AG04450 (cell line): ENCODE measurements around the gene MYPOP. TPM values are rescaled to one million over a fixed set of nuclear protein-coding genes. Genes with fewer than 3 reads are reported as not detected.
"Not testable (repeated sequence)": the region's sequence is repeated elsewhere in the genome, so short reads cannot be mapped to it uniquely, and the experiment has no call there.

Experiments used
- CTCF ChIA-PET: fragments of 300-600, 350-600 bp; formaldehyde crosslinking; extraction: SDS; loops from one replicate; lab custom pipeline; 2022; ENCODE audit warnings: antibody characterized with exemption, inconsistent platforms; lab: Charles Lee
- POLR2A ChIA-PET: fragments of 350-600 bp; formaldehyde crosslinking; extraction: SDS; loops from one replicate; lab custom pipeline; 2021; ENCODE audit warnings: antibody characterized with exemption, inconsistent platforms; lab: Yijun Ruan, JAX
- DNase-seq: peaks from one replicate; pipeline ENCODE4 v3.0.0-alpha.2; 2011; ENCODE audit warnings: low read depth, low spot score
- H3K27ac ChIP-seq: one replicate; pipeline ENCODE4 v1.5.1; 2012; ENCODE audit warnings: low read depth, low read length, control low read depth
- H3K27me3 ChIP-seq: one replicate; pipeline ENCODE4 v1.6.0; 2012; ENCODE audit warnings: low read length; ENCODE audit not compliant: control insufficient read depth, insufficient read depth
- H3K4me3 ChIP-seq: 2 replicates; pipeline ENCODE4 v1.5.1; 2011; ENCODE audit warnings: mild to moderate bottlenecking, low read depth, low read length, control low read depth
- H3K9me3 ChIP-seq: 2 replicates; pipeline ENCODE4 v1.5.1; 2012; ENCODE audit warnings: low read length; ENCODE audit not compliant: control insufficient read depth, insufficient read depth
- CTCF ChIP-seq: IDR thresholded peaks from 2 replicates; pipeline ENCODE4 v1.5.1; 2011; ENCODE audit warnings: low read depth, low read length, control low read depth, inconsistent platforms
- polyA plus RNA-seq: library from polyadenylated mRNA; depleted of rRNA; stranded (reverse); fragments of >200 nt; gene quantifications from 2 replicates; pipeline ENCODE4 v1.2.3, GENCODE V29; 2011

Gene MYPOP
- polyA plus RNA-seq, 1 experiment, result 1.4 TPM

- Histone ChIP-seq H3K4me3 (no peak overlapping the region), H3K9me3 (no peaks in the 10 kb centered on the region; the same call in 1 of the 2 replicates), H3K27me3 (peaks cover 8% of the 10 kb centered on the region), H3K27ac (no peak overlapping the region)
- TF ChIP-seq CTCF, result no peak
- ChIA-PET POLR2A (no interaction called here), CTCF (no interaction called here)
- no peak for DNase-seq
Measured at GRCh38 chr19:45872095-45872919, 30.1 kb downstream of the MYPOP start.

GRCh38 chr19:45870798-45871197 is 31.6 kb downstream of the MYPOP start:
- CTCF ChIA-PET, result interaction anchor here (0.9 kb wide), 1 partner anchor 9 kb away, joined by 3 read pairs; no protein-coding TSS in a partner anchor
- no peak for DNase-seq
- no peak for TF ChIP-seq CTCF

GRCh38 chr19:45867241-45867640 is 35.2 kb downstream of the MYPOP start:
- DNase-seq, H3K4me3 ChIP-seq, CTCF ChIA-PET, H3K9me3 ChIP-seq, POLR2A ChIA-PET, H3K27ac ChIP-seq: not testable (repeated sequence)
- H3K27me3 ChIP-seq, result peaks cover 41% of the 10 kb centered on the region

More at GRCh38 chr19:45870798-45871197, 31.6 kb downstream of the MYPOP start:
- peaks cover 22% of the 10 kb centered on the region for H3K27me3 ChIP-seq
- no peak overlapping the region for H3K27ac ChIP-seq
- POLR2A ChIA-PET, result no interaction called here
- no peak overlapping the region for H3K4me3 ChIP-seq
- no peaks in the 10 kb centered on the region for H3K9me3 ChIP-seq

GRCh38 chr19:45866400-45867176 is 35.8 kb downstream of the MYPOP start:
- Histone ChIP-seq H3K27ac (no peak overlapping the region), H3K4me3 (no peak overlapping the region), H3K9me3 (peaks cover 4% of the 10 kb centered on the region; the same call in 1 of the 2 replicates), H3K27me3 (peaks cover 41% of the 10 kb centered on the region)
- no peak for DNase-seq
- ChIA-PET POLR2A (no interaction called here), CTCF (interaction anchor here (4.2 kb wide), 1 partner anchor 16 kb away, joined by 22 read pairs; no protein-coding TSS in a partner anchor)
- TF ChIP-seq CTCF, result no peak

GRCh38 chr19:45865269-45865948 is 37.0 kb downstream of the MYPOP start:
- Histone ChIP-seq H3K27ac (no peak overlapping the region), H3K9me3 (peaks cover 4% of the 10 kb centered on the region; the same call in 1 of the 2 replicates), H3K4me3 (no peak overlapping the region), H3K27me3 (peaks cover 41% of the 10 kb centered on the region)
- POLR2A ChIA-PET, result no interaction called here
- TF ChIP-seq CTCF, result no peak
- CTCF ChIA-PET, result interaction anchor here (4.2 kb wide), 1 partner anchor 17 kb away, joined by 22 read pairs; no protein-coding TSS in a partner anchor
- DNase-seq, result no peak
